M059J (cell line): Measurements from ENCODE around the gene PRR5L. TPM values are rescaled to one million over a fixed set of nuclear protein-coding genes. Genes with fewer than 3 reads are reported as not detected.

Experiments used
- DNase-seq: peaks from one replicate; pipeline ENCODE4 v3.0.0-alpha.2; 2012; ENCODE audit warnings: low read depth
- total RNA-seq: library from RNA; depleted of rRNA; stranded (reverse); fragments of >200 nt; shearing (Covaris generic); gene quantifications from 2 replicates; pipeline ENCODE4 v1.2.3, GENCODE V29; 2014

Gene PRR5L
- total RNA-seq, 1 experiment from 2014 or later: 72.9 TPM

GRCh38 chr11:36376888-36377758, 81.0 kb downstream of the PRR5L start:
- peak; percentile 71 for DNase-seq

DNA sequence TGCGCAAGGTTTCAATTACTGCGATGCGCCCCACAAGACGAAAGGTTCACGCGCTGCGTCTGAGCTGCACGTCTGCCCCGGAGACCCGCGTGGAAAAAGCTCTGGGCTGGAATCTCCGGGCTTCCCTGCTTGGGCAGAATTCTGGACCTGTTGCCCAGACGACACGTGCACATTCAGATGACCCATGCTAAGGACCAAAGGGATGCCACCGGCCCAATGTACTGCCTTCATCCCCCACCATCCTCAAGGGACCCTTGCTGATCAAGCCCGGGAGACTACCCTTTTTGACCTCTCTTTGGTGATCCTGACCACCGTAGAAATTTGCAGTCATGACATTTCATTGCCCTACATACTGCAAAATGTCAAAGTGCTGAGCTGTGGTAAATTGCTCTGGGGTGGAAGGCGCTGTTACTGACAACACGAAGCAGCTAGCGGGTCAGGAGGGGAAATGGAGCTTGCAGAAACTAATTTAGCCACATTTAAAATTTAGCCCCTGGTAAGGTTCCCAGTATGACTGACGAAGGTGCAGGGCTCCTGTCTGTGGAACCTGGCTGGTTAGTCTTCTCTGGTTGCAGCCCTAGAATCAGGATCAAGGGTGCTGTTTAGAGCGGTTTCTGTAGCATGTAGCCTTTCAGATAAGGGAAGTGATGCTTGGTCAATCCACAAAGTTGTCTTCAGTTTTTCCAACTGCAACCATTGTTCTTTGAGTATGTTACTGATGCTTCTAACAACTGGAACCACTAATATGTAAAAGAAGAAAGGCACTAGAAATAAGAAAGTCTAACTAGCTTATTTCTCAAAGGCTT, 81.9 kb downstream of the PRR5L start:
- DNase-seq: no peak

DNA sequence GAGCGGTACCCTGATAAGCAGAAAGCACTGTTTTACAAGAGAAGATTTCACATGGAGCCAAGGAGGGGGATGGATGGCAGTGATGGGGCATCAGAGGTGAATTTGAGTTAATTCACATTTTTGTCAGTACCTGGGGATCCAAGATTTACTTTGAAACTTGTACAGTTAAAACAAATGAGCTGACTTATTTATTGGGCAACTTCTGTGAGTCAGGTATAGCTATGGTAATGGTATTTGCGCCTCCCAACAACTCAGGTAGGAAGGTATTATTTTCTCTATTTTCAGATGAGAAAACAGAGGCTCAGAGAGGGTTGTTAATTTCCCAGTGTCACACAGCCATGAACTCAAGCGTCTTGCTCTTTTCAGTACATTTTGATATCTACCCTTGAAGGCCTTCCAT, 83.6 kb downstream of the PRR5L start:
- no peak for DNase-seq

- DNase-seq: no peak
Measured at GRCh38 chr11:36380296-36381014, 84.4 kb downstream of the PRR5L start.

DNA sequence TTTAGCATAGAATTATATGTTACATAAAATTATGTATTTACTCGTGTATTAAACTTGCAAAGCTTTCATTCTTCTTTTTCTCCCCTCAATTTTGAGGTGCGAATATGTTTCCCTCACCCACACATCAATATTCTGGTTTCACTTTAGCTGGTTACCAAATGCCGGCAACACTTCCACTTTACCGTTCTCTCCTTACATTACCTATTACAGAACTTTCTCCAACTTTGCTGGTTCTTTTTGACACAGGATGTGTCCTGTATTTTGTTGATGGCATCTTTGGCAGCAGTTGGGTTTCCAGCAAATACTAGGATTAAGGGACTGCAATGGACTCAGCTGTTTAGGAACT, 84.9 kb downstream of the PRR5L start:
- DNase-seq: no peak

- DNase-seq: no peak
Measured at GRCh38 chr11:36383195-36383594, 87.1 kb downstream of the PRR5L start.

GRCh38 chr11:36385121-36385970, 89.3 kb downstream of the PRR5L start:
- peak; percentile 51 for DNase-seq

- no peak for DNase-seq
Measured at GRCh38 chr11:36386411-36386810, 90.3 kb downstream of the PRR5L start.

DNA sequence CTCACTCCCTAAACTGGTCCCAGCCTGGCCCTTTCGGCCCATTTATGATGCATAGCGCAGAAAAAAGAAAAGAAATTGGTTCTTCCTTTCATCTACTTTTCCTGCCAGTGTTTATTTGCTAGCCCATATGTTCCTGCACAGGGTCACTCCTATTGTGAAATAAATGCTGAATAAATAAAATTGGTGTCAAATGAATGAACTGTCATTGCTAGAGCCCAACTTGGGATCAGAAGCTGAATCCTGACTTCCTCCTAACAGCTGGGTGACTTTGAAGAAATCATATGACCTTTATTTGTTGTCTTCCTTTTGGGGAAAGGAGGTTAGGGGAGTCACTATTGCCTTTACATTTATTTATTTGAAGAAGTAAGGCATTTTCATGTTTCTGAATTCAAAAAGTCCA, 92.0 kb downstream of the PRR5L start:
- no peak for DNase-seq

DNA sequence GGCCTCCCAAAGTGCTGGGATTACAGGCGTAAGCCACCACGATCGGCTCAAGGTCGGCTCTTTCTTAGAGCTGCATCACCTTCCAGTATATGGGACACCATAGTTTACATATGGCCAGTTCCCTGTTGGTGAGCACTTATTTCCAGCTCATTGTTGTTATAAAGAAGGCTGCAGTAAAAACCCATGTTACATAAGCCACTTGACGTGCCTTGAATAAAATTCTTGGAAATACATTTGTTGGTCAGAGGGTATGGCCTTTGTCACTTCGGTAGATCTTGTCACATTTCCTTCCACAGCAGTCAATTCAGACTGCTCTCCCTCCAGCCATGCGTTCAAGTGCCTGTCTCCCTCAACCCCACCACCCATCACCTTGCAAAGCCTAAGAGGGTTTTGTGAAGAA, 92.9 kb downstream of the PRR5L start:
- no peak for DNase-seq

DNA sequence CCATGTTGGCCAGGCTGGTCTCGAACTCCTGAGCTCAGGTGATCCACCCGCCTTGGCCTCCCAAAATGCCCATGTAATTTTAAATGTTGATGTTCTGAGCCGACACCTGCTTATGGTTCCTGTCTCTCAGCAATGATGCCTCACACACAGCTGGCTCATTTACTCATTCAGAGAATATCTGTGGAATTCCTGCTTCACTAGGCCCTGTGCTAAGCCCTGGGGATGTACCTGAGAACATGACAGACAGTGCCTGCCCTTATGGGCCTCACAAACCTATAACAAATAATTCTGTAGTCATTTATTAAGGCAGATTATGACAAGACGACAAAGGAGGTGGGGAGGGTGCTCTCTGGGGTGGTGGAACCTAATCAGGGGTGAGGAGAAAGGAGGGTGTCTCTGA, 93.7 kb downstream of the PRR5L start:
- no peak for DNase-seq

DNA sequence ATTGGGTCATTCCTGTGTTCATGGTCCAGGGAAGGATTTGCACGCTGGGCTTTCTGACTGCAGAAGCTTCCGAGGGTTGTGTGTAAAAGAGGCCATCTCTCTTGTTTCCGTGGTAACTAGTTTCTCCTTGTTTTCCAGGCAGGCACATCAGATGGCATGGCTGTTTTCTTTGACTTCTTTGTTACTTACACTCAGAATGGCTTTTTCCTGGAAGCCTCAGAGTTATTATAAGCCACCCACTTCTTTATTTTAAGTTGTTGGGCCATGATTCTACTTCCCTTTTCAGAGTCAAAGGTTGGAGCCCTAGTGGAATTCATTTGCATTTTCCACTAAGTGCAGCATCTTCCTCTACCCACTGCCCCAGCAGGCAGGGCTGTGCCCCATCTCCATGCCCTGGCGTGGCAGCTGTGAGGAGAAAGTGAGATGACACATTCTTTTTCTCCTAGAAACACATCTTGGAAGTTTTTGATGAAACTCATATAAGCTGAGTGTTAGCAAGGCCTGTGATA, 94.9 kb downstream of the PRR5L start:
- DNase-seq: no peak

GRCh38 chr11:36392196-36392595, 96.1 kb downstream of the PRR5L start:
- DNase-seq: no peak

GRCh38 chr11:36394056-36394455, 98.0 kb downstream of the PRR5L start:
- DNase-seq: no peak

DNA sequence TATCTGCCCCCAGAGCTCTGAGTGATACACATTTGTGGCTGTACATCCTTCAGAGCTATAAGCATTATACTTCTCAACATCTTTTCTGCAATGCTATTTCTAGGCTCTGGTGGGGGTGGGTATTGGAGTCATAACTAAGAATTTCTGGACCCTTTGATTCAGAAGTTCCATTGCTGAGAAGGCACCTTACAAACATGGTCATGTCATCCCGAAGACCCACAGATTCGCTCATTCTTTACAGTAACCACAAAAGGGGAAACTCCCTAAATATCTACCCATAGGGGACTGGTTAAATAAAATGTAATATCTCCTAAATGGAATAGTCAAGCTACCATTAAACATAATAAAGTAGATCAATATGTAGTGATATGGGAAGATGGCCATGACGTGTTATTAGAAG, 98.8 kb downstream of the PRR5L start:
- no peak for DNase-seq

DNA sequence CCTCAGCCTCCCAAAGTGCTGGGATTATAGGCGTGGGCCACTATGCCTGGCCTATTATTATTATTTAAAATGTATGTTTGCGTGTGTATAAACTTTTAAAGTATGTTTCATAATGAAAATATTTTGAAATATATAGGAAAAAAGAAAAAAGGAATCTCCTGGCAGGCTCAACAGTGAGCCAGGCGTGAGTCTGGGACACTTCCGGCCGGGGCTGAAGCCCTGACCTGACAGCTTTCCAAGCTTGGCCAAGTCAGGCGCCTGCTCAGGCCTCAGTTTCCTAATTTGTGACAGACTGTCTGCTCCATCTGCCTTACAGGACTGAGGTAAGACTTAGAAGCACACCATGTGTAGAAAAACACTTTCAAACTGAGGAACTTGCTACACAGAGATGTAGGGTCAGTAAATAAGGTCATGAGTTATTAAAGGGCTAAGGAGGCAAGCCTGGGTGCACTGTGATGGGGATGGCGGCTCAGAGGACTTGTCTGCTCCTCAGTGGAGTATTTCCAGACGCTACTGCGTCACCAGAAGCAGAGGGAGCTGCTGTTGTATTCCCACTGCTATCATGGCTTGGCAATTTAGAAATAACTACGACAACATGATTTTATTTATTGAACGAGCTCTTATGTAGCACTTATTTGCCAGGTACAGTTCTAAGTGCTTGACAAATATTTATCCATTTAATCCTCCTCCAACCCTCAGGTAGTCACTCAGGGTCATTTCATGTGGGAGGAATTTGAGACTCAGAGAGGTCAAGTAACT, 100.1 kb downstream of the PRR5L start:
- no peak for DNase-seq

DNA sequence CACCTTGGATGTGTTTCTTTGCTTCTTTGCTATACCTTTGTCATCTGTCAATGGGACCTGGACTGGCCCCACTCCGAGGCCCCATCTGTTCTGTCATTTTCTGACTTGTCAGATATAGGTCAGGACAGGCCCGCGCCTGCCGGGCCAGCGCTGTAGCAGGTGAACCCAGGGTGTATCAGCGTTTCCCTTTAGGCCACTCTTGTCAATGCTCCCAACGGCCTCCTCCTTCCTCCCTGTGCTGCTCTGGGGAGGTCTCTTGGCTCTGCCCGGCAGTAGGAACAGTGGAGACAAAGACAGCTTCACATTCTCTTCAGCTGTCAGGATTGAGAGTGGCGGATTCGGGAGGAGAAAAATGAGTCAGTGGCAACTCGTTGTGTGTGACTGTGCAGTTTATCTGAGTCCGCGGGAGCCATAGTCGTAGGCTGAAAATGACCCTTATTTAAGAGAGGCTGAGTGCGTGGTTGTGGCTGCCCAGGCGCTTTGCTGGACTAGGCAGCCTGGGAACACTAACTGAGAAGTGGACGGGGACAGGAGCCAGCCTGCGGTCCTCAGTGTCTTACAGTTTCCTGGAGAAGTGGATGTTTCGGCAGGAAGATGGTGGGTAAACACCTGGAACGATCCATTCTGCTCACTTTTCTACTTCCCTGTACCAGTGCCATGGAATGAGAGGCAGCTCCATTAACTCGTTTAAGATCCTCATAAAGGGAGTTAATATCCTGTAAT, 102.3 kb downstream of the PRR5L start:
- DNase-seq: no peak

- DNase-seq: no peak
Measured at GRCh38 chr11:36399236-36399635, 103.1 kb downstream of the PRR5L start.

DNA sequence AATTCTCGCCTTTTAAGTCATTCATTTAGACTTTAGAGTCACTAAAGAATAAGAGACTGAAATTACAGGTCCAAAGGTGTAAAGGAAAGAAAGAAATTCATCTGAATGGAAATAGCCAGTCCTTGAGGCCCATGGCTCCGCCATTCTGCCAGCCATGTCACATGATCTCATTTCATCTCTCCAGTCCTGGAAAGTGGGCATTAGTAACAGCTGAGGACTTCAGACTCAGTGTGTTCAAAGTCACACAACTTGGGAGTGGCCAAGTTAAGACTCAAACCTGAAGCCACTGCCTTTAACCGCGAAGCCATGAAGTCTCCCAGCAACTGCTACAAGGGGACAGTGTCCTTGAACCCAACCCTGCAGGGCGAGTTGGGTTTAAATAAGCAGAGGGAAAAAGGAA, 103.7 kb downstream of the PRR5L start:
- DNase-seq: no peak
